Measurements from ENCODE around the gene DAPK1.

DAPK1 gene

DNA sequence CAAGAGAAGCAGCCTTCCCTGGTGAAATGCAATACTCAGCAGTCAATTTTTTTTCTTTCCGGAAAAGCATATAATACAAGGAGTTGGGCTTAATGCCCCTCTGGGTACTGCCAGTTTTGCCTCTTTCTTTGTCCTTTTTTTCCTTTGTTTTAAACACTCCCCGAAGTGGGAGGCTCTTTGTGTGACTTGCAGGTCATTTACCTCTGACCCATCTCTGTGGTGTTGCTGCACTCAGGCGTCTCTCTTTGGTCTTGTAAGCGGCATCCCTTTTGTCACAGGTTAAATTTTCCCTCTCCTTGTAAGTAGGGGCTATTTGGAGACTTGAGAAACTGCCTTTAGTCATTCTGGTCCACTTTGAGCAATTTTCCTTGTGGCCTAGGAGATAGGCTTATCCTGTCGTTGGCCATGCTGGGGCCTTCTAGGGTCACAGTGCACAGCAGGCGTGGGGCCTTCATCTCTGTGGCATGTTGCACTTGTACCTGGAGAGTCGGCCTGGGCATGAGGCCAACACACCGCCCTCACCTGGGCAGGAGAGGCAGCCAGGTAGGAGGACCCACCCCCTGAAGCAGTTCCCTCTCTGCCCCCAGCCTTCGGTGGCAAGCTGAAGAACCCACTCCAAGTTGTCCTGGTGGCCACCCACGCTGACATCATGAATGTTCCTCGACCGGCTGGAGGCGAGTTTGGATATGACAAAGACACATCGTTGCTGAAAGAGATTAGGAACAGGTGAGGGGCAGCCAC, 200.6 kb downstream of the DAPK1 start:
- no peak for DNase-seq

DNA sequence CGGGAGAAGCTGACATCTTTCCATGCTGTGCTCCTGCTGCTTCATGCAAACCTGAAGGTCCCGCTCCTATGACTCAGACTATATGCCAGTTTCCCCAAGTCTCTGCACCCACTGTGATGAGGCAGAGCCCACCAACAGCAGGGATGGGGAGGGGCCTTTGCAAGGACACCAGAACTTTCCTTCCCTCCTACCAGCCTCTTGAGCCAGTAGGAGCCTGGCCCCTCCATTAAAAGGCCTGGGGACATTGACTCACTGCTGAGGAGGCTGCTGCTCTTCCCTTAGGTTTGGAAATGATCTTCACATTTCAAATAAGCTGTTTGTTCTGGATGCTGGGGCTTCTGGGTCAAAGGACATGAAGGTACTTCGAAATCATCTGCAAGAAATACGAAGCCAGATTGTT, 202.2 kb downstream of the DAPK1 start:
- DNase-seq = no peak

DNA sequence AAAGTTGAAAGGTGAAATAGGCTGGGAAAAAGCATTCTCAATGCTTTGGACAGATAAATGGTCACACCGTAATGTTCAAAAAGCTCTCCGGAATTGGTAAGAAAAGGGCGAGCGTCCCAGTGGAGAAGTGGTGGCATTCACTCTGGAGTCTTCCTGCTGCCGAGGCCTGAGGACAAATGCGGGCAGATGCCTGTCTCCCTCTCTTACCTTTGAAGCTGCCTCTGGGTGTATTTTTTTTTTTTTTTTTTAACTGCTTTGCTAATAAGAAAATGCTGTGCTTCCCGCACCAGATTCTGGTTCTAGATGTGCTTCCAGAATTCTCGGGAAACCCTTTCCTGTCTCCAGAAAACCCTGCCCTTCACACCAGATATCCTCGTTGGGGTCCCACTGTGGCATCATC, 203.8 kb downstream of the DAPK1 start:
- DNase-seq = no peak

DNA sequence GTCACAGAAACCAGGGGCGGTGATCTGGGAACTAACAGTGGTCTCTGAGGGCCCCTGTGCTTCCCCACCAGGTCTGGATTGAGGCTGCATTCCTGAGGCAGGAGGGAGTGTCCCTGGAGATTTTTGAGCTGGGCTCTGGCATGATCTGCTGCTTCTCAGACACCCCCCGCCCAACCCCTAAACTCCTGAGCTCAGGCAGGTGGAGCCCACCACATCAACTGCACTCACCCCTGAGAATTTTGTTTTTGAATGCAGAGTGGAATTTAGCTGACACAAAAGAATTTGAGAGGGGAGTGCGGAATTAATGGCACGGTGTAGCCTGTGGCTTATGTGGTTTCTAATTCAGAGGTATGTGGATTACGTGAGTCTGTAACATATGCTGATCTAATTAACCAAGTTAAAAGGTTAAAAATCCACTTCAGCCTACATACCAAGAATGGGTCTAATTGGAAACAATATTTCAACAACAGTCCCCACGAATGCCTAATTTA, 204.3 kb downstream of the DAPK1 start:
- DNase-seq = no peak

DNA sequence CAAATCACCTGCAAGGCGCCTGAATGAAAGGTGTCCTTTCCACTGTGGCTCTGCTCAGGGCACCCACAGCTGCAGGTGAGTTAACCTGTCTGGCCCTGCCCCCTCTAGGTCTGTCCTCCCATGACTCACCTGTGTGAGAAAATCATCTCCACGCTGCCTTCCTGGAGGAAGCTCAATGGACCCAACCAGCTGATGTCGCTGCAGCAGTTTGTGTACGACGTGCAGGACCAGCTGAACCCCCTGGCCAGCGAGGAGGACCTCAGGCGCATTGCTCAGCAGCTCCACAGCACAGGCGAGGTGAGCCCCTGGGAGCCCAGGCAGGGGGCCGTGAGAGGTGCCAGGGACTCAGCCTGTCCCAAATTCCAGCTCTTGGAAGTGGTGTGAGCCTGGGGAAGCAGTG, 205.3 kb downstream of the DAPK1 start:
- no peak for DNase-seq

DNA sequence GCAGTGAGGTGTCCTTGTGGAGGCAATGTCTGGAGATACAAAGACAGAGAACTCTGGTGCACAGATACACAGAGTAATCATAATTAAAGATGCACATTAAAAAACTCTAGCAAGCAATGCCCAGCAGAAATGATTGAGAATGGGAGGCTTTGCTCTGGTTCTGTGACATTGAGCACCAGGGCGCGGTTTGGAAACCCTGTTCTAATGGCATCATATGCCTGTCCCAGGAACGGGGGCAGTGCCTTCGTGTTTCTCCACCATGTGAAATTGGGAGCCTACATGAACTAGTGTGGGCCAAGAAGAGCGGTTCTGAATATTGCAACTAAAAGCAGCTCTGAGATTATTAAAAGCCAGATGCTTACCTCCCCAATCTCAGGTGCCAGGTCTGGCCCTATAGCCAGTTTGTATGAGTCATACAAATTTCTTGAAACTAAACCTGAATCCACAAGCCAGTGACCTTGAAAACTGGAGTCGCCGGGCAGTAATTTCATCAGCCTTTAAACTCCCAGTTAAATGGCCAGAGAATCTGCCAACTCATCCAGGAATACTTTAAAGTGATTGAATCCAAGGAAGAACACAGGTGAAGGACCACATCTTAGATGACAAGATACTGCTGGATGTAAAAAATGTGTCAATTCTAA, 206.1 kb downstream of the DAPK1 start:
- no peak for DNase-seq

DNA sequence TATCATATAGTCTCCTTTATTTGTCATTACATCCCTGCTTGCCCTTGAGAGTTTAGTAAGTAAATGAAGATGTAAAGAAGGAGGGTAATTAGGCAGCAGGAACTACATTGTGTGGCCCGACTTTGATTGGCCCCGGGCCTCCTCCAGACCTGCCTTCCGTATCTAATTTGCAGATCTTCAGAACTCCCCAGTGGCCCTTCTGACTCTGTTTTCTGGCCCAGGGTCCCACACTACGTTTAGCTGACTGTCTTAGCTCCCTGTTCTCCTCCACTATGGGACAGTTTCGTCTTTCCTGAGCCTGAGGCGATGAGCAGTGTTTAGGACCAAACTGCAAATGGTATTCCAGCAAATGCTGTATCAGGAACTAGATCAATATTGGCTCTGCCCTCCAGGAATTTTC, 206.7 kb downstream of the DAPK1 start:
- no peak for DNase-seq

DNA sequence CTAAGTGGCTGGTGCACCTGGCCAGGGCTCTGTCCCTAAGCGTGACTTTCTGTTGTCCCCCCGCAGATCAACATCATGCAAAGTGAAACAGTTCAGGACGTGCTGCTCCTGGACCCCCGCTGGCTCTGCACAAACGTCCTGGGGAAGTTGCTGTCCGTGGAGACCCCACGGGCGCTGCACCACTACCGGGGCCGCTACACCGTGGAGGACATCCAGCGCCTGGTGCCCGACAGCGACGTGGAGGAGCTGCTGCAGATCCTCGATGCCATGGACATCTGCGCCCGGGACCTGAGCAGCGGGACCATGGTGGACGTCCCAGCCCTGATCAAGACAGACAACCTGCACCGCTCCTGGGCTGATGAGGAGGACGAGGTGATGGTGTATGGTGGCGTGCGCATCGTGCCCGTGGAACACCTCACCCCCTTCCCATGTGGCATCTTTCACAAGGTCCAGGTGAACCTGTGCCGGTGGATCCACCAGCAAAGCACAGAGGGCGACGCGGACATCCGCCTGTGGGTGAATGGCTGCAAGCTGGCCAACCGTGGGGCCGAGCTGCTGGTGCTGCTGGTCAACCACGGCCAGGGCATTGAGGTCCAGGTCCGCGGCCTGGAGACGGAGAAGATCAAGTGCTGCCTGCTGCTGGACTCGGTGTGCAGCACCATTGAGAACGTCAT, 208.5 kb downstream of the DAPK1 start:
- no peak for DNase-seq

DNA sequence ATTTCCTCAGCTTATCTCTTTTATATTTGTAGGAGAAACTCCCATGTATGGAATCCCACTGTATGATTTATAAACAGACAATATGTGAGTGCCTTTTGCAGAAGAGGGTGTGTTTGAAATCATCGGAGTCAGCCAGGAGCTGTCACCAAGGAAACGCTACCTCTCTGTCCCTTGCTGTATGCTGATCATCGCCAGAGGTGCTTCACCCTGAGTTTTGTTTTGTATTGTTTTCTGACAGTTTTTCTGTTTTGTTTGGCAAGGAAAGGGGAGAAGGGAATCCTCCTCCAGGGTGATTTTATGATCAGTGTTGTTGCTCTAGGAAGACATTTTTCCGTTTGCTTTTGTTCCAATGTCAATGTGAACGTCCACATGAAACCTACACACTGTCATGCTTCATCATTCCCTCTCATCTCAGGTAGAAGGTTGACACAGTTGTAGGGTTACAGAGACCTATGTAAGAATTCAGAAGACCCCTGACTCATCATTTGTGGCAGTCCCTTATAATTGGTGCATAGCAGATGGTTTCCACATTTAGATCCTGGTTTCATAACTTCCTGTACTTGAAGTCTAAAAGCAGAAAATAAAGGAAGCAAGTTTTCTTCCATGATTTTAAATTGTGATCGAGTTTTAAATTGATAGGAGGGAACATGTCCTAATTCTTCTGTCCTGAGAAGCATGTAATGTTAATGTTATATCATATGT, 210.3 kb downstream of the DAPK1 start:
- no peak for DNase-seq

DNA sequence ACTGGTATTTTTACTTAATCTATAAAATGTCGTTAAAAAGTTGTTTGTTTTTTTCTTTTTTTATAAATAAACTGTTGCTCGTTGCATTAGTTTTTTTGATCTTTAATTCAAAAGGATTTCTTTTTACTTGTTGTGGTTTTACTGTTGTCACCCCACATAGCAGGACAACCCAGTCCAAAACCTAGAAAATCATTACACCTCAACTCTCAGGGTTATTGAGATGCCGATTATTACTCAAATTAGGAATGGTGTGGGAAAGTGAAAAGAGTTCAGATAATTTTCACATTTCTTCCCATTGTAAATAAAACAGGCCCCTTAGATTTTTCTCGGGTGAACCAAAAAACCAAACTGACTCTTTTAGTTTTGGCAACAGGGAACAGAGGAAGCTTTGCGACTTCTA, 210.9 kb downstream of the DAPK1 start:
- no peak for DNase-seq

DNA sequence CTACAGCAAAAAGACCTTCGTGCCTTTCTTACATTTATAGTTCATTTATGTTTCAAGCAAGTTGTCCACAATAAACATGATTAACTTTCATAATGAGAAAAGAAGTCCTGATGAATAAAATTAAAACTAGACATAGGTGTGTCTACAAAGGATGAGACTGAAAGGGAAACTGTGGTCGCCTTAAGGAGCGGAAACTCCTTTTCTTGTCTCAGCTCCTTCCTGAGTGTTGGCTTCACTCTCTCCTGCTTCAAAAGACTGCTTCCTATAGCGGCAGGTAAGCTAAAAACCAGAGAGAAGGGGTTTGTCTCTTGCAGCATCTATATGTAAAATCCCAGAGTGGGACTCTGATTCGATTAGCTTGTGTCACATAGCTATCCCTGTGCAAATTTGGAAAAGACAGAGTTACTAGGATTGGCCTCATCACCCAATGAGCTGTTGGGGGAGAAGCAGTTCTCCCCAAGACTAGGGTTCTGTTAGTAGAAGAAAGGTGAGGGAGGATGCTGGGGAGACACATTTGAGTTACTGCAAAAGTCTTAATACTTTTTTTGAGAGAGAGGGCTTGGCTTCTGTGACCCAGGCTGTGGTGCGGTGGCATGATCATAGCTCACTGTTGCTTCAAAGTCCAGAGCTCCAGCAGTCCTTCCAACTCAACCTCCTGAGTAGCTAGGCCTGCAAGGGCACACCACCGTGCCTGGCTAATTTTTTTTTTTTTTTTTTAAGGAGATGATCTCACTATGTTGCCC, 211.5 kb downstream of the DAPK1 start:
- DNase-seq = no peak

DNA sequence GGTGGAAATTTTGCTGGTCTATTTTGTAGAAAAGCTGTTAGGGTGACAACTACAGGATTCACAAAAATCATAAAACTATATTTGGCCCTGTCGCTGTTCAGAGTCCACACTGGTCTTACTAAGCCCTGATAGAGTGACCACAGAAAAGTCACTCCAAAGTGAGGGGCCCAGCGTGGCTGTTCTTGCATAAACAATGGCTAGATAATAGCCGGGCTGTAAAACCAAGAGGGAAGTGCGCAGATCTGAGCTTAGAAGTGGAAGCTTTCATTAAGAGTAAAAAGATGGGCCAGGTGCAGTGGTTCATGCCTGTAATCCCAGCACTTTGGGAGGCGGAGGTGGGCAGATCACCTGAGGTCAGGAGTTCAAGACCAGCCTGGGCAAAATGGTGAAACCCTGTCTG, 212.8 kb downstream of the DAPK1 start:
- DNase-seq = no peak

DNA sequence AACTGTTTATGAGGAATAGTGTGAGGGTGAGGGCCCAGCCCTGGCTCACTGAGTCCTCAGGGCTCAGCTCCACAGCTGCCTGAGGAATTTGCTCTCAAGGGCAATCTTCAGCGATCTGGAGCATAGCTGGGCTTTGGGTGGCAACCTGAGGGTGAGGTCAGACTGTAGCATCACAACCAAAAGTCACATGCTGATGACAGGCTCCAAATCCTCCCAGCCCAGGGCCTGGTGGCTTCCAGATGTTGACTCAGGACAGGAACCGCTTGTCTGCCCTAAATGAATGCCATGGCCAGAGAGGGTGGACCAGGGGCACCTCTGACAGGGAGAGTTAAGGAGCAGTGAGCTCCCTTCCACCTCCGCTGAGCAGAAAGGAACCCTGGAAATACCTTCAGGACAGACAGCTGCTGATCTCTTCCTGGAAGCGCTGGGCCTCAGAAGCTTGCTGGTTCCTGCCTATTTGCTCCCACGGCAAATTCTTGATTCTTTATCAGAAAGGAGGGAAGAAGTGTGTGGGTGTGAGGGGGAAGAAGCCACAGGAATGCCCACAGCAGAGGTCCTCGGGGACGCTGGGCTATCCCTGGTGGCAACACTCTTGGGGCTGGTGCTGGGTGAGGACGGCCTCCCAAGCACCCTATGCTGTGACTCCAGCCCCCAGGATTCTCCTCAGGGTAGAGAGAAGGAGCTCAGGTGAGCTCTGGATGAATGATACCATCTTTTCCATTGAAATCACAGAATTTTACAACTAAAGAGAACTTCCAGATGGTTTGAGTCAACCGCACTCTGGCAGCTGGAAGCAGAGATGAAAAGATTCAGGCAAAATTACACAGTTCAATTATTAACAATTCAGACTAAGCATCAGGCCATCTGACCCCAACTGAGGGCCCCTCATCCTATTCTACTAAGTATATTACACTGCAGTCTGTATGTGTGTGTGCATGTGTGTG, 214.5 kb downstream of the DAPK1 start:
- DNase-seq = peak; percentile 69

DNA sequence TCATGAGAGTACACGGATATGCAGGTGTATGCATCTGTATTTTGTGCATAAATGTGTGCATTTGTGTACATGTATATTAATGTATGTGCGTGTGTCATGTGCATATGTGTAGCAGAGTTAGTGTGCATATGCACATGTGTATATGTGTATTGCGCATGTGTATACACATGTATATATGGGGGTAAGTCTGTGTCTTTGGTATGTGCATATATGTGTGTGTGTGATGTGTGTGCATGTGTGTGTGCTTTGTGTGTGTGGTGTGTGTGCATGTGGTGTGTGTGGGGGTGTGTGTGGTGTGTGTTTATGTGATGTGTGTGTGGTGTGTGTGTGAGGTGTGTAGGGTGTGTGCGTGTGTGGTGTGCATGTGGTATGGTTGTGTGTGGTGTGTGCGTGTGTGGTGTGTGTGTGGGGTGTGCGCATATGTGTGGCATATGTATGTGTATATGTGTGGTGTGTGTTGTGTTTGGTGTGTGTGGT, 215.2 kb downstream of the DAPK1 start:
- DNase-seq = no peak

DNA sequence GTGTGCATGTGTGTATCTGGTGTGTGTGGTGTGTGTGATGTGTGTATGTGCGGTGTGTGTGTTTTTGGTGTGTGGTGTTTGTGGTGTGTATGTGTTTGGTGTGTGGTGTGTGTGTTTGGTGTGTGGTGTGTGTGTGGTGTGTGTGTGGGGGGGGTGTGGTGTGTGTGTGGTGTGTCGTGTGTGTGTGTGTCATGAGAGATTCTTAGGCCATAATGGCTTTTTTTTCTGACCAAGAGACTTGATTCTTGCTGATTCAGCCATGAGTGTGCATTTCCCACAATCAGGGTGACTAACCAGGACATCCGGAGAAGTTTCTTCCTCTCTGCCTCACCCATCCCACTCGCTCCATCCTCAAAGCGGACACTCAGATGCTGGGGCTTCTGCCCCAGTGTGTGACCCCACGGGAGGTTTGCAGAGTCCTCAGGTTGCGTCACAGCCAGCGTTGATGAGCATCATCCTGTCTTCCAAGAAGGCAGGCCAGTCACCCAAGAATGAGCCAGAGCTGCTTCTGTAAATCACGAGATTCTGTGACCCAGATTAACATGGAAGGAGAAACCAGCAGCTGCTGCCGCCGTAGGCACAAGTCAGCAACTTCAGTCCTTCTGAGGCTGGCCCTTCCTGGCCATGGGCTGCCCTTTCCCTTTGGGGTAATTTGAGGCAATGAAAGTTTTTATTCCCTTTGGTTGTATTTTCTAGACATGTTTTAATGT, 215.8 kb downstream of the DAPK1 start:
- peak; percentile 62 for DNase-seq

DNA sequence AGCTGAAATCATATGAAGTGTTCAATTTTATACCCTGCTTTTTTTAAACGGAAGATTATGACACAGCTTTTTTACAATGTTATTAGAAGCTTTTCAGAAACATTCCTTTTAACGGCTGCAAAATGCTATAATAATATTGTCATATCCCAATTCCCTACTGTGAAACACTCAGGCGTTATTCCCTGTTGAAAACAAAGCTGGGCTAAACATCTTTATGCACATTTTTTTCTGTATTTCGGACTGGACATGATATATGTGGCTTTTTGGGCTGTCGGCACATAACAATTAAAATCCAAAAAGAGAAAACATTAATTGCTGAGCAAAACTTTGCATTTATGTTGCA, 216.3 kb downstream of the DAPK1 start:
- no peak for DNase-seq

DNA sequence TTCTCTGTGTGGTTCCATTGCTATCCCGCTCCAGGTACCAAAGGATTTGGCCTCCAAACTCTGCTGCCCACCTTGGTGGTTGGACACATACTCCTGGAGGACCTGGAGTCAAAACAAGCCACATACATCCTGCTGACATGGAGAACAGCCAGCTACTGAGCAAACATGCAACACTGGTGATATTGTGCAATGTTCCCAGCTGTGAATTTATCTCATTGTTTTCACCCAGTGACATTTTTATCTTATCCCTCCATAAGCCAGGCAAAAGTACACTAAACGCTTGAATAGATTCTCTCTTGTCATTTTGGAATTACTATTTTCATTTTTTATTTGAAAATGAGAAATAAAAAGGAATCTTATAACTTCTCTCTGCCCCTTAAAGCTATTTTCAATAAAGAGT, 217.2 kb downstream of the DAPK1 start:
- peak; percentile 92 for DNase-seq

DNA sequence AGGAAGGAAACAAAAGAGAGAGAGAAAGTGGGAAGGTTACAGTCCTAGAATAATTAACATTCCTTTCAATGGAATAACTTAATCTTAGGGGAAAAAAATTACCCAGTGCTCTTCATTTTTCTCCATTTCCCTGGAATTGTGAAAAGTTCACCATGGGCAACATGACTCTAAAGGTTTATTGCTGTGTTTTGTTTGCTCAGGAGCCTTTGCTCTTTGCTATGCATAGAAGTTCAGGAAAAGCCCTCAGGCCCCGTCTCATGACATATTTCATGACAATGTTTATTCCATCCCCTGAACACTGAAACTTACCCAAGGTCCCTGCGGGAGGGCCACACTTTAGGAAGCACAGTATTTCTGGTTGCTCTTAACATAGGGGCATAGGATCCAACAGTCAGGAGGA, 218.5 kb downstream of the DAPK1 start:
- no peak for DNase-seq

DNA sequence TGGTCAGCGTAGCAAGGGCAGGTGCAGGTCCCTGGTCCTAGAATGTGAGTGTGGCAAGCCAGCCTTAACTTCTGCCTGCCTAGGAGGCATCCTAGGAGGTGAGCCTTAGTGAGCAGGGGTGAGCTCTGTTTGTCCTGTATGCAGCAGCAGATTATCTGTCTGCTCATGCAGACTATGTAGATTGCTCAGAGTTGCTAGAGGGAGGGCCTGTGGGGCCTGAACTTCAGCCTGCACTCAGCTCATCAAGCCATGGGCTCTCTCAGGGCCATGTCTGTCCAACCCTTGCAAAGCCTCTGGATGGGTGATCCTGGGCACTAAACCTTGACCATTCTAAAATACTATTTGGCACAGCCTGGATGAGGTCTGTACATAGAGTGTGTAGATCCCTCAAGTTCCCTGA, 219.8 kb downstream of the DAPK1 start:
- DNase-seq = peak; percentile 41

DNA sequence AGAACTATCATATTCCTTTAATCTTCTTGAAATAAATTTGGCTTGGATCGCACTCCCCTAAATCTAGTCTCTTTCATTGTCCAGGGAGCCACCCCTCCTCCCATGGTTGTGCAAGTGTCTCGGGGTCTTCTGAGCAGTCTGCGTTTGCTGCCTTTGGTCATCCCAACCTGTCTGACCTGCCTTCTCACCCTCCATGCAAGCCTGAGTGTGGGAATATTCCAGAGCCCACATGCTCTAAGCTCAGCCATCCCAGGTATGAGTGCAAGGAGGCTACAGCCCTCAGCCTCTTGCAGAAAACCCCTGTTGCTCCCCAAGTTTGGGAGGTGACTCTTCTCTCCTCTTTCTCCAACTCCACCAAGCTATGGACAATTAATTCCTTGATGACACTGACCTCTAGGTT, 220.6 kb downstream of the DAPK1 start:
- no peak for DNase-seq

Data from hematopoietic multipotent progenitor cell treated with erythropoietin and hydrocortisone succinate and interleukin-3 and kit ligand, for 8 days (in vitro differentiated cells).